DMS 273 treated with DMSO at 0.1 percent for 48 hours (cell line): ENCODE results near the gene NEURL4.

ENCODE experiments used
- DNase-seq: peaks from one replicate; lab custom pipeline; 2025; lab: John Stamatoyannopoulos, UW

NEURL4 gene

GRCh38 chr17:7279448-7279847 is 49.7 kb downstream of the NEURL4 start:
- DNase-seq, result no peak

- no peak for DNase-seq
Measured at GRCh38 chr17:7266784-7267183, 62.4 kb downstream of the NEURL4 start.
